Stimulated activated CD4-positive, alpha-beta T cell treated with anti-CD3 and anti-CD28 coated beads, Interleukin-4, amount 100 ng/mL, for 4 hours (primary cell): Measurements from ENCODE around the gene RHOV.
"Not testable (repeated sequence)": the region's sequence is repeated elsewhere in the genome, so short reads cannot be mapped to it uniquely, and the experiment has no call there.

Source experiments
- DNase-seq, 2 experiments: peaks; one replicate each; pipeline ENCODE4 v3.0.0-alpha.2; 2020

The RHOV gene

GRCh38 chr15:40871749-40872617 is 2.1 kb downstream of the RHOV start:
- DNase-seq: peak in 1 of 2 experiments; percentile 58

DNA sequence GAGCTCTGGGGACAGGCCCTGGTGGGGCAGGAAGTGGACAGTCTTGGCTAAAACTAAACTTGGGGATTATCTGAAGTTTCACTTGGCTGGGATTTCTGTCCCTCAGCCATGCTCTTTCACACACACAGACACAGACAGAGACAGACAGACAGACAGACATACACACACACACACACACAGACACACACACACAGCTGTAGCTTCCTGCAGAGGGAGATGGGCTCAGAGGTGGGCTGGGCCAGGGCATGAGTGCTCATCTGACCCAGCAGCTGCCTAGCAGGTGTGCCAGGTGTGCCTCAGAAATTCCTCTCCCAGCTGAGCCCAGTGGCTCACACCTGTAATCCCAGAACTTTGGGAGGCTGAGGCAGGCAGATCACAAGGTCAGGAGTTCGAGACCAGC is 3.3 kb downstream of the RHOV start:
- no peak for DNase-seq

GRCh38 chr15:40869686-40870085 is 4.3 kb downstream of the RHOV start:
- no peak for DNase-seq

DNA sequence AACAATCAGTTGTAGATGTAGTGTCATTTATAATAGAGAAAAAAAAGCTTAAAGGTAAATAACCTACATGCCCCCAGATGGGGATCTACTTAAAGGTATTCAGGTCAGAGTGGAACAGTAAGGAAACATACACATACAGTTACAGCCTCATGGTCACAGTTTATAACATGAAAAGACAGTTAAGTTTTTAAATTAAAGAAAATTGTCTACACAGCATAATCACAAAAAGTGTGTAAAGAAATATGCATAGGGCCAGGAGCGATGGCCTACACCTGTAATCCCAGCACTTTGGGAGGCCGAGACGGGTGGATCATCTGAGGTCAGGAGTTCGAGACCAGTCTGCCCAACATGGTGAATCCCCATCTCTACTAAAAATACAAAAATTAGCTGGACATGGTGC is 6.8 kb downstream of the RHOV start:
- no peak for DNase-seq

GRCh38 chr15:40863660-40864270 is 10.3 kb downstream of the RHOV start:
- no peak for DNase-seq

DNA sequence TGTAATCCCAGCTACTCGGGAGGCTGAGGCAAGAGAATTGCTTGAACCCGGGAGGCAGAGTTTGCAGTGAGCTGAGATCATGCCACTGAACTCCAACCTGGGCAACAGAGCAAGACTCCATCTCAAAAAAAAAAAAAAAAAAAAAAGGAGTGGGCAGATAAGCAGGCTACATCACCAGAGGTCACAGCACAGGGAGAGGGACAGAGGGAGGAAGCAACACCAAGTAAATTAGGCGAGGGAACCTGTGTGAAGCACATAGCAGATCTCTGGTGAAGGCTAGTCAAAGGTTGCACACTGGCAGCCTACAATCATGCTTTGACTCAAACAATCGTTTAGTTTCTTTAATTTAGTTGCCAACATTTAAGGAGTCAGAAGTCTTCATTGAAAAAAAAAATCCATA is 12.9 kb downstream of the RHOV start:
- DNase-seq: not testable (repeated sequence)

GRCh38 chr15:40859206-40859851 is 14.7 kb downstream of the RHOV start:
- DNase-seq: peak; percentile 73 to 81

DNA sequence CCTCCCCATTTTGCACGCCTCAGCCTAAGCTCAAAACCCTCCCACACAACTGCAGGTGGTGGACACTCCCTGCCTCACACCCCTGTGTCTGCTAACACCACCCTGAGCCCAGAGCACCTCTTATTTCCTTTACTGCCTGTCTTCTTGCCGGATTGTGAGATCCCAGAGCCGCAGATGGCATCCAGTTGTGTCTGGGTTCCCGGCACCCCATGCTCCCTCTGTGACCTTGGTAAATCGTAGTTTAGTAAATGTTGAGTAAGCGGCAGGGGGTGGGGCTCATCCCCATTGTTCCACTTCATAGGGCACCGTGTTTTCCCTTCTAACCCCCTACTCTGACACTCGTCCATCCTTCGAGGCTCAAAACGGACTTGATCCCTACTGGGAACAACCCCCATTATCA is 15.3 kb downstream of the RHOV start:
- no peak for DNase-seq

- DNase-seq: peak; percentile 69 to 76
Observed at GRCh38 chr15:40857601-40858341, 16.3 kb downstream of the RHOV start.

- no peak for DNase-seq
Observed at GRCh38 chr15:40856746-40857145, 17.3 kb downstream of the RHOV start.

- no peak for DNase-seq
Observed at GRCh38 chr15:40855706-40856234, 18.3 kb downstream of the RHOV start.

GRCh38 chr15:40854161-40854560 is 19.9 kb downstream of the RHOV start:
- DNase-seq: no peak

- DNase-seq: no peak
Observed at GRCh38 chr15:40853241-40853890, 20.7 kb downstream of the RHOV start.

DNA sequence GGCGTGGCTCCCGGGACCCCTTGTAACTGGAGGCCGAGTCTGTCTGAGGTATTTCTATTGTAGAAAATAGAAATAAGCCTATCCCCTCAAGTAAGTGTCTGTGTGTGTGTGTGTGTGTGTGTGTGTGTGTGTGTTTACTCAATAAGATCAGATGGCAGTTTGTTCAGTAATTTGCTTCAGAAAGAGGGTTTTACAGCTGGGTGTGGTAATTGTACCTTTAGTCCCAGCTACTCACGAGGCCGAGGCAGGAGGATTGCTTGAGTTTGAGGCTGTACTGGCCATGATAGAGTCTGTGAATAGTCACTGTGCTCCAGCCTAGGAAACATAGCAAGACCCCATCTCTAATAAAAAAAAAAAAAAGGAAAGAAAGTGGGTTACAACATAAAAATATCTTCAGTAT is 21.5 kb downstream of the RHOV start:
- DNase-seq: no peak

DNA sequence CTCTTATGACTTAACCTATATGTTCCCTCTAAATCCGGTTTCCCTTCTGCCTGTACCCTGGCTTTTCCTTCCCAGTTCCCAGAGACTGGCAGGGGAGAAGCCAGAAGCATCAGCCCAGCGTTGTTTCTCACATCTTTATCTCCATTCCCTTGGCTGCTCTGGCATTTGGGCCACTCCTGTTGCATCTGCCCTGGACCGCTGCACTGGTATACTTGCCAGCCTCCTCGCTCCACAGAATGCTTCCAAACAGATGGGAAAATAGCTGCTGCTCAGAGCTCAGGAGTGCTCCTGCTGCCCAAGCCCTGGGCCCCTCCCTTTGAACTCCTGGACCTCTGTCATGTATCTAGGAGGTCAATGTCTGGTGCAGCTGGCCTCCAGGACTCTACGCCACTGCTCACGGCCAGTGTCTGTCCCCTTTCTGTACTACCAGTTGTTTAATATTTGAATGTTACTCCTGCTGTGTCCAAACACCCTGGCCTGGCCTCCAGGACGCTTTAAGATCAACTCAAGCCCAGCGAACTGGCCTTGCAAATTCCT is 23.4 kb downstream of the RHOV start:
- DNase-seq: no peak

GRCh38 chr15:40847223-40847961 is 26.6 kb downstream of the RHOV start:
- DNase-seq: no peak

GRCh38 chr15:40846841-40847222 is 27.2 kb downstream of the RHOV start:
- no peak for DNase-seq

GRCh38 chr15:40845511-40846284 is 28.3 kb downstream of the RHOV start:
- no peak for DNase-seq

DNA sequence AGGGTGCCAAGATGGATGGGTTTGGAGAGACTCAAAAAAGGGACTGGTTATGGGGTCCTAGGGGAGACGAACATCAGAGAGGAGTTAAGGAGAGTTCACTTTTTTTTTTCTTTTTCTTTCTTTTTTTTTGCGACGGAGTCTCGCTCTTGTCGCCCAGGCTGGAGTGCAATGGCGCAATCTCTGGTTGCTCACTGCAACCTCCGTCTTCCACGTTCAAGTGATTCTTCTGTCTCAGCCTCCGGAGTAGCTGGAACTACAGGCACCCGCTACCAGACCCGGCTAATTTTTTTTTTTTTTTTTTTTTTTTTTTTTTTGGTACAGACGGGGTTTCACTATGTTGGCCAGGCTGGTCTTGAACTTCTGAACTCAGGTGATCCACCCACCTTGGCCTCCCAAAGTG is 29.0 kb downstream of the RHOV start:
- no peak for DNase-seq

- DNase-seq: peak in 1 of 2 experiments; percentile 29
Observed at GRCh38 chr15:40844696-40845030, 29.4 kb downstream of the RHOV start.
